ENCODE results near the gene NECTIN4.

Gene NECTIN4

DNA sequence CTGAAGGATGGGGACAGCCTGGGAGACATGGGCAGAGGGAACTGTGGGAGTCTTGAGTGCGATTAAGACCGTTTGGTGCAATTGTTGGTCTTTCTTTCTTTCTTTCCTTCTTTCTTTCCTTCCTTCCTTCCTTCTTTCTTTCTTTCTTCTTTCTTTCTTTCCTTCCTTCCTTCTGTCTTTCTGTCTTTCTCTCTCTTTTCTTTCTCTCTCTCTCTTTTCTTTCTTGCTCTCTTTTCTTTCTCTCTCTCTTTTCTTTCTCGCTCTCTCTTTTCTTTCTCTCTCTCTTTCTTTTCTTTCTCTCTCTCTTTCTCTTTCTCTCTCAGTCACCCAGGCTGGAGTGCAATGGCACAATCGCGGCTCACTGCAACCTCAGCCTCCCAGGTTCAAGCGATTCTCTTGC, 5.9 kb upstream of the NECTIN4 start:
- TF ChIP-seq GATA2 (IDR thresholded peaks at IDR 0.05; ENCODE audit: low read depth, low read length), result no peak
- no peak for TF ChIP-seq GATA3 (IDR thresholded peaks at IDR 0.05; ENCODE audit: low read depth, low read length)

DNA sequence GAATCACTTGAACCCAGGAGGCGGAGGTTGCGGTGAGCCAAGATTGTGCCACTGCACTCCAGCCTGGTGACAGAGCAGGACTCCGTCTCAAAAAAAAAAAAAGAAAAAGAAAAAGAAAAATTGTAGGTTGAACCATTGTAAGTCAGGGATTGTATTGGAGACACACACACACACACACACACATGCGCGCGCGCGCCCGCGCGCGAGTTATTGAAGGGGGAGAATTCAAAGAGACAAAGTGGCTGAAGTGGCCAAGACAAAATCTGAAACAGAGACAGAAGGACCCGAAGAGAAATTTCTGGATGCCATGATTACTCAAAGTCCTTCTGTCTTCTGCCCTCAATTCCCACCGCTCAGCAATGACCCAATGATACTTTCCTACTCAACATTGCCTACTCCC, 5.1 kb upstream of the NECTIN4 start:
- TF ChIP-seq GATA2 (IDR thresholded peaks at IDR 0.05; ENCODE audit: low read depth, low read length) (no peak), GATA3 (IDR thresholded peaks at IDR 0.05; ENCODE audit: low read depth, low read length) (no peak)

DNA sequence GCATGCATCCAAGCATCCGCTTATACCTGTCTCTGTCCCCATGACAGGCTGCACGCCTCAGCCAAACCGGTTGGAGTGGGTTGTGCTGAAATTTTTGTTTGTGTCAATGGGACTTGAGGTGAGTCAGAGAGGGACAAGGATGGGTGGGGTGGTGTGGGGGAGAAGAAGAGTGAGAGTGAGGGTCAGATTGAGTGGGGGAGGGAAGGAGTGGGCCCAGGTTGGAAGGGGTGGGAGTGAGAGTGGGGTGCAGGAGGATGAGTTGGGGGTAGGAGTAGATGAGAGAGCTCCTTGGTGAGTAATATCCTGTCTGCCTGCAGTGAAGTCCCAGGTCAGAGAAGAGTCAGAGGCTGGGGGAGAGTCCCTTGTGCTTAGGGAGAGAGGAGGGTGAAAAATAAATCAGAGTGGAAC, 3.3 kb upstream of the NECTIN4 start:
- TF ChIP-seq GATA2 (IDR thresholded peaks at IDR 0.05; ENCODE audit: low read depth, low read length) (no peak), GATA3 (IDR thresholded peaks at IDR 0.05; ENCODE audit: low read depth, low read length) (no peak)

DNA sequence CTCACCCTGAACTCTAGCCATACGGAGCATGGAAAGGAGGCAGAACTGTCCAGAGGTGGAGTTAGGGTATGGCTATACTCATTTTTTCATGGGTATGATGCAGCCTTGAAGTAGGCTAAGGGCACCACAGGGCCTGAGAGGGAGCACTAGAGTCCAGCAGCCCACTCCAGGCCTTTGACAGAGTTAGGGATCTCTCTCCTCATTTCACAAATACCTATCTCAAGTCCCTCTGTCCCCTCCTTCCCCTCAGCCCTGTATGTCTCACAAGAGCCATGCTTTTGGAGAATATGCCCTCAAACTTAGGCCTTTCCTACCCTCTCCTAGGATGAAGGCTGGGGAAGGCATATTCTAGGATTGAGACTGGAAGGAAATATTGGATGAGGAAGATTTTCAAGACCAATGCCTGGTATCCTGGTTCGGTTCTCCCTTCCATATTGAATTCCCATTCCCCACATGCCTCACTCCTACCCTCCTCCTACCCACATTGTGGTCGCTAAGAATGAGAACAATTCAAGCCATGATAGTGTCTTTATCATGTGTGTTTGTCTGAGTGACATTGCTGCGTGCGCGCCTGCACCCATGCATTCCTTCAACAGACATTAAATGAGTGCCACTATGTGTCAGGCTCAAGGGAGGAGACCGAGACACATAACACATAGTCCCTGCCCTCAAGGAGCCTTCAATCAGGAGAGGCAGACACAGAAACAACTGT, 2.6 kb upstream of the NECTIN4 start:
- TF ChIP-seq GATA2 (IDR thresholded peaks at IDR 0.05; ENCODE audit: low read depth, low read length) (no peak), GATA3 (IDR thresholded peaks at IDR 0.05; ENCODE audit: low read depth, low read length) (no peak)

DNA sequence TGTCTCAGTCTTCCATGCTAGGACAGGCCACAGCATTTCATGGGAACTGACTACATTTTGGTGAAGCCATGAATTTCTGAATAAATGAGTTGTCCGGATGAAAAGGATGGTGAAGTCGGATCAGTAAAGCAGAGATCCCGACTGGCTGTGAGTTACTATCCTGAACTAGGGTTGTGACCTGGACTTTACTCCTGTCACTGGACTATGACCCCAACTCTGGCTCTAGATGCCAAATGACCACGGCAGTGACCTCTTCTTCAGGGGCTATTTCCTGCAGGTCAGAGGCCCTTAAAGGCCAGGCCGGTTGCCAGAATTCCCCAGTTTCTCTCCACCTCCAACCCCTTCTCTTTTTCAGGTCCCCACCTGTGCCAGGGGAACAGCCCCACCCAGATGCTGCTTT, 1.7 kb upstream of the NECTIN4 start:
- TF ChIP-seq GATA3 (IDR thresholded peaks at IDR 0.05; ENCODE audit: low read depth, low read length) (no peak), GATA2 (IDR thresholded peaks at IDR 0.05; ENCODE audit: low read depth, low read length) (no peak)

DNA sequence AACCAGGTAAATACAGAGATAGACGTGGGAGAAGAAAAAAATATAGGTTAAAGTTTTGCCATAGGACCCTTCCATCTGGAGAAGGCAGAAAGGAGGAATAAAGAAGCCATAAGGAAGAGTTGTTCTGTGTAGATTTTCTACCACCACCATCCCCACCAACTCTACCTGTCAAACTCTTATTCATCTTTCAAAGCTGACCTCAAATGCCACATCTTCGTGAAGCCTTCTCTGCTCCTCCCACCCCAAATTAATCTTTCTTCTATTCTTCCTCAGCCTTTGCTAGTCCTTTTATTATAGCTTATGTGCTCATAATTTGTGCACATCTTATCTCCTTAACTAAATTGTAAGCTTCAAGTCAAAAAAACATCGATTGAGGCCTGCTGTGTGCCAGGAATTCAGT, 1.3 kb upstream of the NECTIN4 start:
- TF ChIP-seq GATA2 (IDR thresholded peaks at IDR 0.05; ENCODE audit: low read depth, low read length), result no peak

DNA sequence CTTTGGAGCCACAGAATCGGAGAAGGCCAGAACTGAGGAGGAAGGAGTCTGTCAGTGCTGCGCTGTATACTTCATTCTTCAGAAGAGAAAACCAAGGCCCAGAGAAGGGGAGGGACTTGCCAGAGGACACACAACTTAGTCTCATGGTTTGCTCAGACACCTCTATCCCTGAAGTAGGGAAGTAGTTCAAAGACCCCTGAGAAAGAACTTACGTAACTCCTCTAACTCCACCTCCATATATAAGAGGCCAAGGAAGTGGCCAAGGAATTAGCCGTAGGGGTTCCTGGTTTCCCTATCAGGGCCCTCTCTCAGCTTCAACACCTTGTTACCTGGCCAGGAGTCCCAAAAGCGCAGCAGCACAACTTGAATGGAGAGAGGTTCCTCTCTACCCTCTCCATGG, 580 bp upstream of the NECTIN4 start:
- no peak for TF ChIP-seq GATA3 (IDR thresholded peaks at IDR 0.05; ENCODE audit: low read depth, low read length)
- TF ChIP-seq GATA2 (IDR thresholded peaks at IDR 0.05; ENCODE audit: low read depth, low read length), result no peak

DNA sequence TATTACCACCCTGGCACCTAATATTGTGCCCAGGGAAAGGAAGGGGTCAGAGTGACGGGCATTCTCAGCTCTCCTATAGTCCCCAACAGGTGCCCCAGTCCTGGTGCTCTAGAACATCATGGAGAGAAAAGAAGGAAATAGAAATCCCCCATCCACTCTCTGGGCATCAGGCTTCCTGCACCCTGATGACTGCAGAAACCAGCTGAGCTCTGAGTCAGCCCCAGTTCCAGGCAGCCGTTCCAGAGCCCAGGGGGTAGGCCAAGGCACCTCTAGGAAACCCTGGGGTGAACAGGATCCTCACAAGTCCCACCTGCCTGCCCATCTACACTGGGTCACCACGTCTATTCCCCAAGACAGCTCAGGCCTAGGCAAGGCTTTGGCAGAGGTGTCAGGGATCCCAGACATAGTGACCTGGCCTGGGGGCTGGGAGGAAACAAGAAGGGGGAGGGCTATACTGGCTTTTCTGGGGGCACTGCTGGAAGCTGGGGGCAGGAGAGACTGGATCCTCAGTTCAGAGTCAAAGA, 709 bp downstream of the NECTIN4 start:
- TF ChIP-seq GATA3 (IDR thresholded peaks at IDR 0.05; ENCODE audit: low read depth, low read length) (no peak), GATA2 (IDR thresholded peaks at IDR 0.05; ENCODE audit: low read depth, low read length) (no peak)

DNA sequence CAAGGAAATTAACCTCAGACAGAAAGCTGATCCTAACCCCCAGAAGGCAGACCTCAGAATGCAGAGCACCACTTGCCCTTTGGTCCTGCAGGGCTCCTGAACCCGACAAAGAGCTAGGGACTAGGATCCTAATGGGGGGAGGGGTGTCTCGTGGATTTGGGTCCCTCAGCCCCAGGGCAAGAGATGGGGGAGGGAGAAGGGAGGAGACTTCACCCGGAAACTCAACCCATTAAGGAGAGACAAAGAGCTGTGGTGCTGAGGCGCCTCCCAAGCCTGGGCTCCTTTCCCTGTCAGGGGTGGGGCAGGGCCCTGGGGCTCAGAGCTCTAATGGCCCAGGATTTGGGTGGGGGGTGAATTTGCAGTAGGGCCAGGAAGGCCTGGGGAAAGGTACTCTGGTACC, 2.9 kb downstream of the NECTIN4 start:
- TF ChIP-seq GATA3 (IDR thresholded peaks at IDR 0.05; ENCODE audit: low read depth, low read length), result no peak
- TF ChIP-seq GATA2 (IDR thresholded peaks at IDR 0.05; ENCODE audit: low read depth, low read length), result no peak

DNA sequence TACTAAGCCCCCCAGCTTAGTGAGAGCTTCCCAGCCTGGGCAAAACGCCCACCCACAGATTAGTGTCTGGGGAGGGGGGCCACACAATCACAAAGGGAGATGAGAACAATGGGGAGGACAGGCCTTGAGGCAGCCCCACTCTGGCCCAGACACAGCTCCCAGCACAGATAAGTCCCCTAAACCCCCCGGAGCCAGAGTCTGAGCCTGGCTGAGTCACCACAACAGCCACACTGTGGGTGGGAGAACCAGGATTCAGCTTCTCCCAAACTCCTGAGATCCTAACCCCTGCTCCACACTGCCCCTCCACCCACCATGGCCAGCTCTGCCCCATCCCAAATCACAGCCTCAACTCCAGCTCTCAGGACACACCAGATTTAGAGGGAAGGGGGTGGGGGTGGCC, 4.2 kb downstream of the NECTIN4 start:
- TF ChIP-seq GATA2 (IDR thresholded peaks at IDR 0.05; ENCODE audit: low read depth, low read length) (no peak), GATA3 (IDR thresholded peaks at IDR 0.05; ENCODE audit: low read depth, low read length) (no peak)

DNA sequence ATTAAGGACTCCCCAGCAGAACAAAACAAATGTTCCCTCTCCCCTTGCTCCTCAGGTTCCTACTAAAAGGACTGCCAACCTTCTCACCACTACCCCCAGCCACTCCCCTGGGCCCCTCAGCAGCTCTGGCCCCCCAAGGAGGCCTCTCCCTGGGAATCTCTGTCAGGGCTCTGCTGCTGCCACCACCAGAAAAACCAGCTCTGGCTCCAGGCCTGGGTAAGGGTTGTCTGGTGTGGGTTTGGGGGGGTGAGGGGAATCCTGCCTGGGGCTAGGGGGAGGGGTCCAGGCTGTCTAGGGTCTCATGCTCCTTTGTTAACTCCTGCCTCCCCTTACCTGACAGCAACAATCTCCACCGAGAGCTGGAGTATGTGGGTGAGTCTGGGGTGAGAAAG, 4.8 kb downstream of the NECTIN4 start:
- TF ChIP-seq GATA2 (IDR thresholded peaks at IDR 0.05; ENCODE audit: low read depth, low read length), result no peak
- no peak for TF ChIP-seq GATA3 (IDR thresholded peaks at IDR 0.05; ENCODE audit: low read depth, low read length)

DNA sequence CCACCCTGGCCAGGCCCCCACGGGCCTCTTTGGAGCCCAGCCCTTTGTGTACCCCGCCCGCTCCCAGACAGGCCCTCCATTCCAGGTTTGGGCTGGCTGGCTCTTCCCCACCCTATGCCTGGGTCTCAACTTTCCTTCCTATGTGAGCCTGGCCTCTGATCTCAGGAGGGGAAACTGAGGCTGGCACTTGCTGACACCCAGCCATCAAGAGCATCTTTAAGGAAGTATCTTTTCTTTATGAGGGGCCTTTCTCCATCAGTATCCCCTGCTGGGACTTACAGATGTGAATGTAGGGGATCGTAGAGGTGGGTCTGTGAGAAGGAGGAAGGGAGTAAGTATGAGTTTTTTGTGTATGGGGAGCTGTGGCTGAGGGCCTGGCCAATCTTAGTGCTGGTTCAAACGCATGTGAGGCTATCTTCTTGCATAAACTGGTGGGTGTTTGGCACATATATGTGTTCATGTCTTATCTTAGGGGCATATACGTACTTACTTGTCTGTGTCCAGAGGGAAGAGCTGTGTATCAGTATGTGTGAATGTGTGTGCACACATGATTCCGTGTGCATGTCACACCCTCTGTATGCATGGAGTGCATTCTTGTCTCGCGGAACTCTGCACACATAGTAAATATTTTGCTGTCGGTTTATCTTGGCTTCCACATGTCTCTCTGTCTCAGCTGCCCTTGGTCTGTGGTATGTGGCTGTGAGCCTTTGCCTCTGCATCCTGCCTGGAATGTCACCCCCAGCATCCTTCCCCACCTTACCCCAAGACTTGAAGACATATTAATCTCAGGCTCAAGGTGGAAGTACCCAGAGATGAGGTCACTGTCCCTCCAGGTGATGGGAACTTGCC, 5.4 kb downstream of the NECTIN4 start:
- TF ChIP-seq GATA3 (IDR thresholded peaks at IDR 0.05; ENCODE audit: low read depth, low read length), result no peak
- no peak for TF ChIP-seq GATA2 (IDR thresholded peaks at IDR 0.05; ENCODE audit: low read depth, low read length)

DNA sequence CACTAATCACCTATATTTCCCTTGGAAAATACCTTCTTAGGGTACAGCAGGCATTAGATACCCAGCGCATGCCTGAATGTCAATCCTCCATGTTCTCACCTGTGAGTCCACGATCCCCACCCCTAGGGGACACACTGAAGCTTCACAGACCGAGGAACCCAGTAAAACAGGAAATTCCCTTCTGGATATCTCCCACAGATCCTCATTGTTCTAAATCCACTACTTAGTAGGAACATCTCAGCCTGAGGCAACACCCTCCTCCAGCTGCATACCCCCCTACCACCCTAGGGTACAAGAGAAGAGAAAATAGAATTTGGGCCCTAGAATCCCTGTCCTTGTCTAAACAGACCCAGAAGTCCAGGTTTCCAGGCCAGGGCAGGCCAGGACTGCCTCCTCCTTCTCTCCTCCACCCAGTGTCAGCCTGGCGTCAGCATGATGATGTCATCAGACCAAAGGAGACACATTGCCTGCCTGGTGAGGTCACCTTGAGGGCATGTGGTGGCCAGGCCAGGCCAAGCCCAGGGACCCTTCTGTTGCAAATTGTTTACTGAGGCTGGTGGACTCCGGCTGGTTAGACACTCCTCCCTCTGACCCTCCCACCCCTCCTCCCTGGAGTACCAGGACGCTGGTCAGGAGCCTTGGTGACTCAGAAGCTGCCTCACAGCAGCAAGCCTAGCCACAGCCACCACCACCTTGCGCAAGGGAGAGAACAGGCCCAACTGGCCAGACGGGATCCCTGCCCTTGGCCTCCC, 6.2 kb downstream of the NECTIN4 start:
- TF ChIP-seq GATA3 (IDR thresholded peaks at IDR 0.05; ENCODE audit: low read depth, low read length) (no peak), GATA2 (IDR thresholded peaks at IDR 0.05; ENCODE audit: low read depth, low read length) (no peak)

DNA sequence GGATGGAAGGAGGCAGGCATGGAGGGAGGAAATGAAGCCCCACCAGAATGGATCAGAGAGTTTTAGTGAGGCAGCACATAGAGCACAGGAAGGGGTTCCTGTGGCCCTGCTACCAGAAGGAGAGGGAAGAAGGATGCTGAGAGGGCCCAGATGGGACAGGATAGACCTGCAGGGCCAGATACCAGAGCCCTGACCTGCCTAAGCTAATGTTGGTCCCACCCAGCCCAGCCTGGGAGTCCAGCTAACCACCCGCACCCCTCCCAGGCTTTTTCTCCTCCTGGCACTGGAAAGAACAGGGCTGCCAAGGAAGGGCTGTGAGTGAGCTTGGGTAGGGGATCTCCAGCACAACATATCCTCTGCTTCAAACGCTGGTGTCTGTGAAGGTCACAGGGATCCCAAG, 6.9 kb downstream of the NECTIN4 start:
- no peak for TF ChIP-seq GATA3 (IDR thresholded peaks at IDR 0.05; ENCODE audit: low read depth, low read length)
- no peak for TF ChIP-seq GATA2 (IDR thresholded peaks at IDR 0.05; ENCODE audit: low read depth, low read length)

Data from SH-SY5Y (cell line).